ENCODE data around the gene COL21A1. TPM values are rescaled to one million over a fixed set of nuclear protein-coding genes. Genes with fewer than 3 reads are reported as not detected.

The COL21A1 gene
- total and polyA plus RNA-seq, 2 of the 4 experiments (the other 2 are of a cell fraction): 0.05 TPM; not detected in 1

- Histone ChIP-seq H3K4ac (ENCODE audit: low read depth, low read length) (no peak overlapping the region), H3K23ac (ENCODE audit: low read depth, low read length) (no peak overlapping the region), H3K4me1 (ENCODE audit: control insufficient read depth, insufficient read depth, low read length) (no peaks in the 10 kb centered on the region), H3K27me3 (ENCODE audit: control insufficient read depth, insufficient read depth, low read length) (no peaks in the 10 kb centered on the region), H4K91ac (ENCODE audit: insufficient read depth, low read depth, low read length) (no peak overlapping the region), H3K36me3 (ENCODE audit: control insufficient read depth, insufficient read depth, low read length) (no peaks in the 10 kb centered on the region), H3K27ac (ENCODE audit: insufficient read depth, low read length) (no peak overlapping the region), H2BK20ac (ENCODE audit: low read depth, low read length) (no peak overlapping the region), H4K20me1 (ENCODE audit: insufficient read depth, low read length) (no peaks in the 10 kb centered on the region), H3K56ac (ENCODE audit: extremely low read depth, insufficient read depth, low read length) (no peak overlapping the region), H3K4me2 (ENCODE audit: low read depth, low read length) (no peak overlapping the region), H3K9me1 (ENCODE audit: insufficient read depth, low read length) (no peaks in the 10 kb centered on the region), H3K14ac (replicated peaks; ENCODE audit: low read depth, low read length) (no peak overlapping the region), H2AK9ac (replicated peaks; ENCODE audit: low read depth, low read length, poor library complexity) (no peak overlapping the region), H3K9ac (ENCODE audit: low read depth, low read length) (no peak overlapping the region), H3K18ac (ENCODE audit: low read depth, low read length) (no peak overlapping the region), H3K79me1 (ENCODE audit: low read depth in 1 of 2, low read length in 2 of 2) (no peaks in the 10 kb centered on the region), H4K5ac (ENCODE audit: low read depth, low read length) (no peak overlapping the region), H2BK15ac (ENCODE audit: low read depth, low read length) (no peak overlapping the region), H3K9me3 (ENCODE audit: control insufficient read depth, insufficient read depth, low read length) (no peaks in the 10 kb centered on the region), H2AK5ac (ENCODE audit: low read depth, low read length) (no peak overlapping the region), H2BK5ac (ENCODE audit: low read depth, low read length, poor library complexity, severe bottlenecking) (no peak overlapping the region), H2BK120ac (ENCODE audit: low read depth, low read length) (no peak overlapping the region), H3K4me3 (ENCODE audit: insufficient read depth, low read depth, low read length) (no peak overlapping the region), H4K8ac (ENCODE audit: low read depth in 2 of 2, low read length in 2 of 2) (no peak overlapping the region), H2AFZ (replicated peaks; ENCODE audit: low read length, poor library complexity) (no peak overlapping the region)
- dilution Hi-C loops (cut with HindIII; ENCODE audit: low sequenced_read_pairs, unreplicated experiment) (no loop called here), intact Hi-C loops (cut with micrococcal nuclease) (no loop called here), in situ Hi-C loops (cut with MboI; ENCODE audit: low sequenced_read_pairs) (no loop called here)
- no peak for DNase-seq
- CTCF ChIA-PET: no interaction called here
- no TSS peak for BruUV-seq (replicated peaks)
- no peak for TF ChIP-seq RAD21 (IDR thresholded peaks at IDR 0.05; ENCODE audit: low read length)
- no peak for ATAC-seq (ENCODE audit: low read depth)
- POLR2A ChIA-PET (ENCODE audit: unreplicated experiment): no interaction called here
Measured at GRCh38 chr6:56231827-56232226, 15.6 kb downstream of the COL21A1 start.

Measured in IMR-90 (cell line).